Measurements from ENCODE around the gene AGPS. TPM values are rescaled to one million over a fixed set of nuclear protein-coding genes. Genes with fewer than 3 reads are reported as not detected.
"Not testable (repeated sequence)": the region's sequence is repeated elsewhere in the genome, so short reads cannot be mapped to it uniquely, and the experiment has no call there.

The AGPS gene
- total RNA-seq, 1 donor from 2014 or later = 26.4 TPM

DNA sequence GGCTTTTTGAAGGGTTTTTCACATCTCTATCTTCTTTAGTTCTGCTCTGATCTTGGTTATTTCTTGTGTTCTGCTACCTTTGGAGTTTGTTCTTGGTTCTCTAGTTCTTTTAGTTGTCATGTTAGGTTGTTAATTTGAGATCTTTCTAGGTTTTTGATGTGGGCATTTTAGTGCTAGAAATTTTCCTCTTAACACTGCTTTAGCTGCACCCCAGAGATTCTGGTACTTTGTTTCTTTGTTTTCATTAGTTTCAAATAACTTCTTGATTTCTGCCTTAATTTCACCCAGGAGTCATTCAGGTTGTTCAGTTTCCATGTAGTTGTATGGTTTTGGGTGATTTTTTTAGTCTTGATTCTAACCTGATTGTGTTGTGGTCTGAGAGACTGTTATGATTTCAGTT lies 34.7 kb downstream of the AGPS start:
- Histone ChIP-seq H3K9me3 (replicated peaks) (peaks cover 53% of the 10 kb centered on the region), H3K4me1 (no peaks in the 10 kb centered on the region), H3K27me3 (ENCODE audit: low read depth) (no peaks in the 10 kb centered on the region), H3K27ac (replicated peaks) (no peak overlapping the region), H3K36me3 (peaks cover 10% of the 10 kb centered on the region), H3K4me3 (no peak overlapping the region)
- TF ChIP-seq, protein P1, sequence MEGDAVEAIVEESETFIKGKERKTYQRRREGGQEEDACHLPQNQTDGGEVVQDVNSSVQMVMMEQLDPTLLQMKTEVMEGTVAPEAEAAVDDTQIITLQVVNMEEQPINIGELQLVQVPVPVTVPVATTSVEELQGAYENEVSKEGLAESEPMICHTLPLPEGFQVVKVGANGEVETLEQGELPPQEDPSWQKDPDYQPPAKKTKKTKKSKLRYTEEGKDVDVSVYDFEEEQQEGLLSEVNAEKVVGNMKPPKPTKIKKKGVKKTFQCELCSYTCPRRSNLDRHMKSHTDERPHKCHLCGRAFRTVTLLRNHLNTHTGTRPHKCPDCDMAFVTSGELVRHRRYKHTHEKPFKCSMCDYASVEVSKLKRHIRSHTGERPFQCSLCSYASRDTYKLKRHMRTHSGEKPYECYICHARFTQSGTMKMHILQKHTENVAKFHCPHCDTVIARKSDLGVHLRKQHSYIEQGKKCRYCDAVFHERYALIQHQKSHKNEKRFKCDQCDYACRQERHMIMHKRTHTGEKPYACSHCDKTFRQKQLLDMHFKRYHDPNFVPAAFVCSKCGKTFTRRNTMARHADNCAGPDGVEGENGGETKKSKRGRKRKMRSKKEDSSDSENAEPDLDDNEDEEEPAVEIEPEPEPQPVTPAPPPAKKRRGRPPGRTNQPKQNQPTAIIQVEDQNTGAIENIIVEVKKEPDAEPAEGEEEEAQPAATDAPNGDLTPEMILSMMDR (IDR thresholded peaks at IDR 0.05; ENCODE audit: borderline replicate concordance) = no peak
- intact Hi-C loops (cut with micrococcal nuclease) = no loop called here
- no peak for DNase-seq

DNA sequence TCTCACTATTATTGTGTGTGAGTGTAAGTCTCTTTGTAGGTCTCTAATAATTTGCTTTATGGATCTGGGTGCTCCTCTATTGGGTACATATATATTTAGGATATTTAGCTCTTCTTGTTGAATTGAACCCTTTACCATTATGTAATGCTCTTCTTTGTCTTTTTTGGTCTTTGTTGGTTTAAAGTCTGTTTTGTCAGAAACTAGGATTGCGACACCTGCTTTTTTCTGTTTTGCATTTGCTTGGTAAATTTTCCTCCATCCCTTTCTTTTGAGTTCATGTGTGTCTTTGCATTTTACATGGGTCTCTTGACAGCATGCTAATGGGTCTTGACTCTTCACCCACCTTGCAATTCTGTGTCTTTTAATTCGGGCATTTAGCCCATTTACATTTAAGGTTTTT lies 35.4 kb downstream of the AGPS start:
- H3K4me1 ChIP-seq; DNase-seq; H3K4me3 ChIP-seq; H3K27me3 ChIP-seq (ENCODE audit: low read depth); H3K27ac ChIP-seq (replicated peaks); intact Hi-C loops (cut with micrococcal nuclease): not testable (repeated sequence)
- peaks cover 15% of the 10 kb centered on the region for H3K36me3 ChIP-seq
- H3K9me3 ChIP-seq (replicated peaks) = peaks cover 59% of the 10 kb centered on the region

DNA sequence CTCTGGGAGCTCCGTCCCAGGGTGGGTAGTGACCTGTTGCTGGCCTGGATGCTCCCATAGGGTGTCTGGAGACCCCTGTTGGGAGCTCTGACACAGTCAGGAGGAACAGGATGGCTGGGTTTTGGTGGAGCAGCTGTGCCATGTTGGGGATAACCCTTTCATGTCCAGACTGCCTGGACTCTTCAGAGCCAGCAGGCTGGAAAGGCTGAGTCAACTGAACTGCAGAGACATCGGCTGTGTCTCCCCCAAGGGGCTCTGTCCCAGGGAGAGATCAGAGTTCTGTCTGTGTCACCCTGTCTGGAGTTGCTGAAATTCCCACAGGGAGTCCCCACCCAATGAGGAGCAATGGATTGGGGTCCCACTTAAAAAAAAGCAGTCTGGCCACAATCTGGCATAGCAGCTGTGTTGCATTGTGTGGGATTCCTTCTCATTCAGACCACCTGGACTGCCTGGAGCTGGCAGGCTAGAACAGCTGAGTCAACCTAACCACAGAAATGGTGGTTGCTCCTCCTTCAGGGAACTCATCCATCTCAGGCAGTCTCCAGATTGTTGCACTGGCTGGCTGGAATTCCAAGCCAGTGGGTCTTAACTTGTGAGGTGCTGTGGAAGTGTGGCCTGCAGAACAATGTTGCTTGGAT lies 37.2 kb downstream of the AGPS start:
- Histone ChIP-seq H3K4me1 (no peaks in the 10 kb centered on the region), H3K36me3 (peaks cover 31% of the 10 kb centered on the region), H3K4me3 (no peak overlapping the region), H3K9me3 (replicated peaks) (peaks cover 76% of the 10 kb centered on the region), H3K27me3 (ENCODE audit: low read depth) (no peaks in the 10 kb centered on the region), H3K27ac (replicated peaks) (no peak overlapping the region)
- intact Hi-C loops (cut with micrococcal nuclease) = no loop called here
- TF ChIP-seq, protein P1 (IDR thresholded peaks at IDR 0.05; ENCODE audit: borderline replicate concordance) = no peak
- no peak for DNase-seq

DNA sequence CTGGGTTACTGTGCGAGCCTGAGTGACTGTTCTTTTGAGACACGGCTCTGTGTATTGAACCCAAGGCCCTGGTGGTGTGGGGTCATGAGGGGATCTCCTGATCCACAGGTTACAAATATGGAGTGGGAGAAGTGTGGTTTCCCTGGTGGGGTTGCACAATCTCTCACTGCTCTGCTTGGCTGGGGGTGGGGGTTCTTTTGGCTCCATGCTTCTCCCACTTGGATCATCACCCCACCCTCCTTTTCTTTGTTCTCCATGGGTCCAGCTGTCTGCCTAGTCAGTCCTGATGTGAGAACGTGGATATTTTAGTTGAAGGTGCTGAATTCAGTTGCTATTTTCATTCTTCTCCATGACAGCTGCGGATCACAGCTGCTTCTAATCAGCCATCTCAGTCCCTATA lies 37.8 kb downstream of the AGPS start:
- intact Hi-C loops (cut with micrococcal nuclease) = no loop called here
- DNase-seq = no peak
- no peak overlapping the region for H3K27ac ChIP-seq (replicated peaks)
- H3K36me3 ChIP-seq = peaks cover 31% of the 10 kb centered on the region
- TF ChIP-seq, protein P1 (IDR thresholded peaks at IDR 0.05; ENCODE audit: borderline replicate concordance) = no peak
- no peaks in the 10 kb centered on the region for H3K4me1 ChIP-seq
- H3K9me3 ChIP-seq (replicated peaks) = peaks cover 76% of the 10 kb centered on the region
- no peak overlapping the region for H3K4me3 ChIP-seq
- H3K27me3 ChIP-seq (ENCODE audit: low read depth) = no peaks in the 10 kb centered on the region

DNA sequence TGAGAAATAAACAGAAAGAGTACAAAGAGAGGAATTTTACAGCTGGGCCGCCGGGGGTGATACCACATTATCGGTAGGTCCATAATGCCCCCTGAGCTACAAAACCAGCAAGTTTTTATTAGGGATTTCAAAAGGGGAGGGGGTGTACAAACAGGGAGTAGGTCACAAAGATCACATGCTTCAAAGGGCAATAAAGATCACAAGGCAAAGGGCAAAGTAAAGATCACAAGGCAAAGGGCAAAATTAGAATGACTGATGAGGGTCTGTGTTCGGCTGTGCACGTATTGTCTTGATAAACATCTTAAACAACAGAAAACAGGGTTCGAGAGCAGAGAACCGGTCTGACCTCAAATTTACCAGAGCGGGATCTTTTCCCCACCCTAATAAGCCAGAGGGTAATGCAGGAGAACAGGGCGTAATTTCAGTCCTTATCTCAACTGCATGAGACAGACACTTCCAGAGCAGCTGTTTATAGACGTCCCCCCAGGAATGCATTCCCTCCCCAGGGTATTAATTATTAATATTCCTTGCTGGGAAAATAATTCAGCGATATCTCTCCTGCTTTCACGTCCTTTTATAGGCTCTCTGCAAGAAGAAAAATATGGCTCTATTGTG lies 38.6 kb downstream of the AGPS start:
- intact Hi-C loops (cut with micrococcal nuclease); H3K27me3 ChIP-seq (ENCODE audit: low read depth); H3K4me1 ChIP-seq; H3K27ac ChIP-seq (replicated peaks); H3K4me3 ChIP-seq; DNase-seq: not testable (repeated sequence)
- Histone ChIP-seq H3K9me3 (replicated peaks) (peaks cover 76% of the 10 kb centered on the region), H3K36me3 (peaks cover 31% of the 10 kb centered on the region)

DNA sequence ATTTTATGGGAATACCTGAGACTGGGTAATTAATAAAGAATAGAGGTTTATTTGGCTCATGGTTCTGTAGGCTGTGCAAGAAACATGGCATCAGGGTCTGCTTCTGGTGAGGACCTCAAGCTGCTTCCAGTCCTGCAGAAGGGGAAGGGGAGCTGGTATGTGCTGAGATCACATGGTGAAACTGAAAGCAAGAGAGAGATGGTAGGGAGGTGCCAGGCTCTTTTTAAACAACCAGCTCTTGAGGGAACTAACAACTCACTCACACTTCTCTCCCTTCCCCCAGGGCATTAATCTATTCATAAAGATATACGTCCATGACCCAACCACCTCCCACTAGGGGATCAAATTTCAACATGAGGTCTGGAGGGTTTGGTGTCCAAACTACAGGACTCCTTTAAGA lies 40.1 kb downstream of the AGPS start:
- H3K4me3 ChIP-seq = no peak overlapping the region
- H3K27me3 ChIP-seq (ENCODE audit: low read depth) = no peaks in the 10 kb centered on the region
- DNase-seq = no peak
- H3K36me3 ChIP-seq = peaks cover 35% of the 10 kb centered on the region
- intact Hi-C loops (cut with micrococcal nuclease) = no loop called here
- no peak overlapping the region for H3K27ac ChIP-seq (replicated peaks)
- no peaks in the 10 kb centered on the region for H3K4me1 ChIP-seq
- peaks cover 62% of the 10 kb centered on the region for H3K9me3 ChIP-seq (replicated peaks)
- TF ChIP-seq, protein P1 (IDR thresholded peaks at IDR 0.05; ENCODE audit: borderline replicate concordance) = no peak

Data from left ventricle myocardium inferior (tissue), 1 donor.